Measurements from ENCODE around the gene TMED7. TPM values are rescaled to one million over a fixed set of nuclear protein-coding genes. Genes with fewer than 3 reads are reported as not detected.

TMED7 gene
- total RNA-seq, 1 donor from 2014 or later: 76.5 TPM

DNA sequence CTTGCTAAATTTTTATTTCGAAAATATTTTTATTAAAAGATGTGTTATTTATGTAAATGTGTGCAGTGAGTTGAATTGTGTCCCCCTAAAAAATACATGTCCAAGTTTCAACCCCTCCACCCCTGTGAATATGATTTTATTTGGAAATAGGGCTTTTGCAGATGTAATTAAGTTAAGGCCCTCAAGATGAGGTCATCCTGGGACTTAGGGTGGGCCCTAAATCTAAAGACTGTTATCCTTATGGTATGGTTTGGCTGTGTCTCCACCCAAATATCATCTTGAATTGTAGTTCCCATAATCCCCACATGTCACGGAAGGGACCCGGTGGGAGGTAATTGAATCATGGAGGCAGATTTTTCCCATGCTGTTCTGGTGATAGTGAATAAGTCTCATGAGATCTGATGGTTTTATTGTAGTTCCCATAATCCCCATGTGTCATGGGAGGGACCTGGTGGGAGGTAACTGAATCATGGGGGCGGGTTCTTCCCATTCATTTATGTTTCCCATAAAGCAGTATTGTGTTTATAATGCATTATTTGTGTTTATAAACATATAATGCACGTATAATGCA is 1.5 kb upstream of the TMED7 start:
- no peak for DNase-seq (ENCODE audit: low read depth in 2 of 2)

- peak in 1 of 2 donors; percentile 71 for DNase-seq (ENCODE audit: low read depth in 2 of 2)
Measured at GRCh38 chr5:115626445-115626823, 598 bp upstream of the TMED7 start.

GRCh38 chr5:115624994-115625393 is 842 bp downstream of the TMED7 start:
- DNase-seq (ENCODE audit: low read depth in 2 of 2): peak in 1 of 2 donors; percentile 26

DNA sequence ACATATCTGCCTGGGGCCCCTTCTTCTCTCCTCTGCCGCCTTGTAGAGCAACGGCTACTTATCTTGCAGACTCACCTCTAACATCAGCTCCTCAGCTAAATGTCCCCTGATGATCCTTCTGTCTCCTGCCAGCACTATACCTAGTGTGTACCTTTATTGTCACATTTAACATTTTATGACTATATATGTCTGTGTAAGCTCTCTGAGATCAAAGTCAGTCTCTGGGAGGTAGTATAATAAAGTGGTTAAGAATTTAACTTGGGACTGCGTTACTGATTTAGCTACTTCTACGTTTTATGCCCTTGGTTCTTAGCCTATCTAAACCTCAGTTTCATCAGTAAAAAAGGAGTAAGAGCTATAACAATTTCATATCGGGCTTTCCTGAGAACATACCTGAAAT is 2.2 kb downstream of the TMED7 start:
- no peak for DNase-seq (ENCODE audit: low read depth in 2 of 2)

GRCh38 chr5:115621365-115621900 is 4.4 kb downstream of the TMED7 start:
- DNase-seq (ENCODE audit: low read depth in 2 of 2): no peak

DNA sequence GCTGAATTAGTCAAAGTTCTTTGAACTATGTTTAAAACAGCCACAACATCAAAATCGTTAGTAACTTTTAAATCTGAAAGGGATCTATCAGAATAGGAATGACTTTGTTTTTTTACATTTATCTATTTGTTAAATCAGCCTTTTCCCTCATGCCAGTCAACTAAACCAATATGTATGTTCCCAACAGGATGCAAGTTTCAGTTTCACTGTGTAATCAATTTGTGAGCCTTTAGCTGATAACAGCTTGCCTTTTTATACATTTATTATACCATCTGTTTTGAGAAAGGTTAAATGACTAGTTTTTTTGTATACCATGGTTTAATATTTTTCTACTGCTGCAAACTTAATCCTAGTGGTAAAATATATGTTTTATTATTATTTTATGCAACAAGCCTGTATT is 8.9 kb downstream of the TMED7 start:
- no peak for DNase-seq (ENCODE audit: low read depth in 2 of 2)

DNA sequence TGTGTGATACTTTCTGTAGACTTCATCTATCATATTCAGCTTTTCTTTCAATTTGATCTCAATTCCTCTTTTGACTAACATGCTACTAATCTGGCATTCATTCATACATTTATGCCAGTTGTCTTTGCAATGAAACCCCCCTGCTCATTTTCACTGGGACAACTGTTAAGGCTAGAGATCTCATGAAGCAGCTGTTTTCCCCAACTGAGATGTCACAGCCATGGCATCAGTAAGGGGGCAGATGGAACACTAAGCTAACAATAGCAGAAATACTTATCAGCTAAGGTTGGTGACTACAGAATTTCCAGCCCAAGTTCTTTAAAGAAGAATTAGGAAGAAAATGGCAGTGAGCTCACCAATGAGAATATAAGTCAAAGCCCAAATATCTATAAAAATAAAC is 9.4 kb downstream of the TMED7 start:
- no peak for DNase-seq (ENCODE audit: low read depth in 2 of 2)

GRCh38 chr5:115611873-115612272 is 14.0 kb downstream of the TMED7 start:
- no peak for DNase-seq (ENCODE audit: low read depth in 2 of 2)

- DNase-seq (ENCODE audit: low read depth in 2 of 2): no peak
Measured at GRCh38 chr5:115607935-115608334, 17.9 kb downstream of the TMED7 start.

GRCh38 chr5:115605436-115605835 is 20.4 kb downstream of the TMED7 start:
- no peak for DNase-seq (ENCODE audit: low read depth in 2 of 2)

DNA sequence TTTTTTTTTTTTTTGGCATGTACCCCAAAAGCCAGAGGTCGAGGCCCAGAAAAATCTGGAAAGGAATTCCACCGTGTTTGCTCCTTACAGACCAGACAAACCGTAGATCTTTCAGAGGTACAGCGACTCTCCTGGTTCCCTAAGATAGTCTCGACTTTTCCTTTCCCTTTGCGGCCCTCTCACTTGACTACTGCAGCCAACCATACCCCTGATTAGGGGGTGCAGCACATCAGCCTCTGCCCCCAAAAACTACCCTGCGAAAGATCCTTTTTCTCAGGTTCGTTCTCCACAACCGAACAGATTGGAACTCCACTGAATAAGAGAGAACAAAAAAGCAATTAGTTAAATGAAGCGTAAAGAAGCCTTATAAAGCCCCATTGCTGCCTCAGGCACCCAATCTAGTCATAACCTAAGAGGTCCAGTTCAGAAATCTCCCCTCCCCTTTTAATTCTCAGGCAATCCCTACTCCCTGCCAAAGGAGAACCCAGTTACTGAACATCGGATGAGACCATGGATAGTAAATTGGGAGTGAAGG is 23.2 kb downstream of the TMED7 start:
- no peak for DNase-seq (ENCODE audit: low read depth in 2 of 2)

DNA sequence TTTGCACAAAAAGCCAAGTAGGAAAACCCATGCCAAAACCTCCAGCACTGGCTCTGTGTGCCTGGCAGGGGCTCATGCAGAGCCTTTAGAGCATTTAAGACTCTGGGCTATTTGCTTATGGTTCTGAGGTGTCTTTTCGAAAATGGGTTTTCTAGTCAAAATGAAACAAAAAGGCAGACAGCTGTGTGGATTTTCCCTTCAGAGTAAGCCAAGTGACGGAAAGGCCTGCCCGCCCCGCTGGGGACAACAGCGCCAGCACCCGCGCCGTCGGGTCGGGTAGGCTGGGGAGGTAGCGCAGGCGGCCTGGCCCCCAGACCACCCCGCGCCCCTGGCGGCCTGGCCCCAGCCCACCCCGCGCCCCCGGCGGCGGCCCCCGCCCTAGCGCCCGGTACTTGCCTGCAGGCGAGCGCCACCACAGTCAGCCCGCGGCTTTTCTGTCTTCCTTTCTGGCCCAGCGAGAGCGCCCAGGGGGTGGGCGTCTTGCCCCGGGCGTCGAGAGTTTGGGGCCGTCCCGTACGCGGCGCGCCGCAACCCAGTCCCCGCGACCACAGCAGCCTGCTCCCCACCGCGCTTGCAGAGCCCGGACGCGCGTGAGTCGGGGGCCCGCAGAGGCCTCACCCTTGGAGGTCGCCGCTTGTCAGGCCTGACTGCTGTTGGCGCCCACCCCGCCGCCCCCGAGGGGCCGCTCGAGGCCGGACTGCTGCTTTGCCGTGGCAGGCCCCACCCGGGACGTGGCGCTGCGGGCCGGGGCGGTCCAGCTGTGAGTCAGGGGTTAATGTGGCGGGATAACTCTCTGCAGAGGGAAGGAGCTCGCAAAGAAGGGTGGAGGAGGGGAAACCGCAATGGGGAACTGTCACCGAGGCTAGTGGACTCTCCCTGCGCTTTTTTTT is 23.9 kb downstream of the TMED7 start, which contains the start of gene TICAM2:
Gene TICAM2 (minus strand): TSS at position 779 of the 890 bp plus-strand sequence. CDS start 21,223 bp downstream, outside the sequence.
- peak in 1 of 2 donors; percentile 50 for DNase-seq (ENCODE audit: low read depth in 2 of 2)

- DNase-seq (ENCODE audit: low read depth in 2 of 2): no peak
Measured at GRCh38 chr5:115600766-115601165, 25.1 kb downstream of the TMED7 start.

DNA sequence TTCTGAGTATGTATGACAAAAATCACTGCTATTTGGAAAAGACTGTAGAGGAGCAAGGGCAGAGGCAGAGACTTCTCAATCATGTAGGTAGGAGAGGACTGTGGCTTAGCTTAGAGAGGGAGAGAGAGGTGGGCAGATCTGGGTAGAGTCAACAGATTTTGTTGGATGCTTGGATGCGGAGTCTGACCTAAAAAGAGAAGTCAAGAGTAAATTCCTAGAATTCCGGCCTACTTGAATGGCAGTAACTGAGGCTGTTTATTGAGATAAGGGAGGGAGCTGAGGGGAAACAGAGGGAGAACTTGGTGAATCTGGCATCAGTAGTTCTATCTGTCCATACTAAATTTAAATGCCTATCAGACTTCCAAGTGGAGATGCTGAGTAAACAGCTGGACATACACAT is 25.9 kb downstream of the TMED7 start:
- DNase-seq (ENCODE audit: low read depth in 2 of 2): no peak

- DNase-seq (ENCODE audit: low read depth in 2 of 2): no peak
Measured at GRCh38 chr5:115599502-115599901, 26.3 kb downstream of the TMED7 start.

GRCh38 chr5:115594128-115595047 is 31.4 kb downstream of the TMED7 start:
- peak in 1 of 2 donors; percentile 68 for DNase-seq (ENCODE audit: low read depth in 2 of 2)

DNA sequence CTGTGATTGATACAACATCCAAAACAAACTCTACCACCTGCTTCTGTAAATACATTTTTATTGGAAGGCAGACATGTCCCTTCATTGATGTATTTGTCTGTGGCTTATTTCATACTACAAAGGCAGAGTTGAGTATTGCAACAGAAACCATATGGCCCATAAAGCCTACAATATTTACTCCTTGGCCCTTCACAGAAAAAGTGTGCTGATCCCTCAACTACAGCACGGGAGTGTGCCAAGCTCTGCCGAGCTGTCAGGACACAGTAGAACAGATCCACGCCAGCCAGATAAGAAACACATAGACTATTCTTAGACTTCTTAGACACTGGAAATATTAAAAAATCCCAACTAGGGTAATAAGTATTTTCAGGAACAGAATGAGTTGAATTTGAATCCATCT is 36.8 kb downstream of the TMED7 start:
- DNase-seq (ENCODE audit: low read depth in 2 of 2): no peak

- no peak for DNase-seq (ENCODE audit: low read depth in 2 of 2)
Measured at GRCh38 chr5:115588640-115589039, 37.2 kb downstream of the TMED7 start.

DNA sequence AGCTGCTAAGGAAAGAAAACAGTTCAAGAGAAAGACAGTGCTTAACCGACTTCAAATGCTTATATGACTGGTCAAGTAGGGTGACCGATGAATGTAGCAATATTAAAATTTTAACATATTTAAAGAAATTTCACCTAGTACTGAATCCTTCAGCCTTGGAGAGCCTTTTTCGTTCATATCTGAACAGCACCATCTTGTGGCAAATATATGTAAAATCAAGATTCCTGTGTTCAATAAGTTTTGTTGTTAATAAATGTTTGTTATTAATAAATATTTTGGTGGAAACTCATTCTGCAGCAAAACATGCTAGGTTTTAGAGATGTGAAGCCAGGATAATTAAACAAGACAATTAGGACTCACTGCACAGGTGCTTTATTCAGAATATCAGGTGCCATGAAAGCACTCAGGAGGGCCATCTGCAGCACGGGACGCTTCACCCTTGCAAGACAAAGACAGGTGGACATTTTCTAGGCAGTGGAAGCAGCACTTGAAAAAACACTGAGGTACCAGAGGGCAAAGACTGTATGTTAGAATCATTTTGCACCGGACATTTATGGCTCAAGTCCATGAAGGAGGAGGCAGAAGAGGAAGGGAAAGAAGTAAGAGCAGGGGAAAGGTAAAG is 39.2 kb downstream of the TMED7 start:
- DNase-seq (ENCODE audit: low read depth in 2 of 2): peak in 1 of 2 donors; percentile 47

- peak in 1 of 2 donors; percentile 14 for DNase-seq (ENCODE audit: low read depth in 2 of 2)
Measured at GRCh38 chr5:115585265-115585664, 40.6 kb downstream of the TMED7 start.

- no peak for DNase-seq (ENCODE audit: low read depth in 2 of 2)
Measured at GRCh38 chr5:115584501-115584900, 41.3 kb downstream of the TMED7 start.

Data from dermis microvascular lymphatic vessel endothelial cell (primary cell).